Occipital lobe (tissue), 2 donors: ENCODE data around the gene EPS15. TPM values are rescaled to one million over a fixed set of nuclear protein-coding genes. Genes with fewer than 3 reads are reported as not detected.
"Not testable (repeated sequence)": the region's sequence is repeated elsewhere in the genome, so short reads cannot be mapped to it uniquely, and the experiment has no call there.

Source experiments
- DNase-seq: peaks from one replicate; lab custom pipeline; 2025; lab: John Stamatoyannopoulos, UW
- total RNA-seq: library from RNA; depleted of rRNA; stranded (reverse); fragments of >200 nt; gene quantifications from one replicate; pipeline ENCODE4 v1.2.3, GENCODE V29; 2014

EPS15 gene
- total RNA-seq, 1 donor from 2014 or later, result 189 TPM

DNA sequence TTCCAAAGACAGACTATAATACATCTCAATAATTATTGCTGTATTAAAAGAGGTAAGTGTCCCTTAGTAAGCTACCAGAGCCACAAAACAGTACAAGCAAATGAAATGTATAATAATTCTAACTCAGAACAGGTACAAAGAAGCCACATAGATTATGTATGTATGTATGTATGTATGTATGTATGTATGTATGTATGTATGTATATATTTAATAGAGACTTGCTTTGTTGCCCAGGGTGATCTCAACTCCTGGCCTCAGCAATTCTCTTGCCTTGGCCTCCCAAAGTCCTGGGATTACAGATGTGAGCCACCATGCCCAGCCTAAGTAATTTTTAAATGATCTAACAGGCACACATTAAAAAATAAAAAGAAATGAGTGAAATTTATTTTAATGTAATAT lies 86.9 kb downstream of the EPS15 start:
- no peak for DNase-seq

DNA sequence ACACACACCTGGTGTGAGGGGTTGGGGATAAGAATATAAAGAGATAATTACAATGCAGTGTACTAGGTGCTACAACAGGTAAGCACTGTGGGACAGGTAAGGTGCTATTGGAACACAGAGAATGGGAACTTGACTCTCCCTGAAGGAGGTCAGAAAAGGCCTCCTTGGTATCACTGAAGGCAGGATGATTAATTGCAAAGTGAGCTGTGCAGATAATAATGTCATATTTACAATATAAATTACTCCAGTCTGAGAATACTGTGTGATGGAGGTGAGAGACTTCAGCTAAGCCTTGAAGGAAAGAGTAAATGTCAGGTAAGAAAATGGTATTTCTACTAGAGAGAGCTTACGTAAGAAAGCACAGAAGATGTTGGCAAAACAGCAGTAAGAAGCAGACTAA lies 91.6 kb downstream of the EPS15 start:
- DNase-seq, result no peak

DNA sequence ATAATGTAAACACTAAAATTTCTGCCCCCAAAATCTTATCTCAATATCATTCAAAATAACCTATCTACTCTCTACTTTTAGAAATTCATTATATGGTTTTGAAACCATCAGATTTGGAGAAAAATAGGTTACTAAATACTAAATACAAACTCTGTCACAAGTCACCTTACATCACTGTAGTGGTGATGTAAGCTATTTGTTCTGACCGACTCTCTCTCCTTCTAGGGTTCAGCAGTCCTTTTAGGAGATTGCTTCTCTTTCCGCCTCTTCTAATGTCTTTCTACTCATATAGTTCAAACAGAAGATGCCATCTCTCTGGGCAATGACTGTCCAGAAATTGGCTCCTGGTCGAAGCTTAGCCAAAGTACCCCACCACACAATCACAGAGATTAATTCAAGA lies 93.1 kb downstream of the EPS15 start:
- no peak for DNase-seq

DNA sequence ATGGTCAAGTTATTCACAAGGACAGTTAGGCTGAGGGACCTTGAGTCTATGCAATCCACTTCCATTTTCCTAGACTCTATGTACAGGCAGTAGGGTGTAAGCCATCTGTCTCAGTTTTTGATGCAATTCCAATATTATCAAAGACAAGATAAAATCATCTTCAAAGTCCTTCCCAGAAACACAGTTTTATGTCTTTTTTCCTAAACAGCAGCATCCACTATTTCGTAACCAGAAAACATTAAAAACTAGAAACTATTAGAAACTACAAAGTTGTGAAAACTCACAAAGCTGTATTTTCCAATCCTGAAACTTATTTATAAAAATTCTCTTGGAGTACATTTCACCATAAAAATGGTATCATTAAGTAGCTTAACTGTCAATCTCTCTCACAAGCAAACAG lies 93.8 kb downstream of the EPS15 start:
- DNase-seq, result no peak

DNA sequence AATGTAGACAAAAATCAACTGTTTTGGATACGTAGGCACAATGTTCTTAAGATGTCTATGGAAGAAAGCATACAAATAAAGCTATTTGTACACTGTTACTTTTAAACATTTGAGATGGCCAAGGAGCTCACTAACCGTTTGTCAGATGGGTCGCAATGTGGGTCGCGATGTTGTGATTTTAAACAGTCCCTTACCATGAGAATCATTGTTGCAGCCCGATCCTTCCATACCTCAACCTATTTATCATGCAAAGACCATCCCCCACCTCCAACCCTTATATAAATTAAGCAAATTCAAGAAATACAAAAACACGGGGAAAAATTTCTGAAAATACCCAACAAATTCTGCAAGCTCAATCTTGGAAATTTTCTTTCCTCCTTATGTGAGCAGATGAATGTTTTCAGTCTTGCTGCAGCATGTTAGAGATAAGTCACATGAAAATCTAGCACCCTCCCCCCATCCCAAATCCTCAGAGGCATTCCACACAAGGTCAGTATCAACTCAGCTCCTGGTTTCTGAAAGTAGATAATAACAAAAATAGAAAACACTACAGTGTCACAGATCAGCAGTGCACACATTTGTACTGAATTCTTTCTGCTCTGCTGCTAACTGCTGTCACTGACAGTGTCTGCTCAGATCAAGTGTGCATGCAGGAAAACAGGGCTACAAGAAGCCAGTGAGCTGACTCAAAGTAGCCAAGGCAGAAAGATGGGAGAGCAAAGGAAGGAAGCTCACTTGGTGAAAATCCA lies 95.8 kb downstream of the EPS15 start:
- DNase-seq, result no peak

GRCh38 chr1:51422367-51423072 lies 96.5 kb downstream of the EPS15 start:
- no peak for DNase-seq

- DNase-seq, result no peak
Measured at GRCh38 chr1:51421964-51422363, 97.1 kb downstream of the EPS15 start.

GRCh38 chr1:51420867-51421627 lies 98.0 kb downstream of the EPS15 start:
- DNase-seq, result no peak

DNA sequence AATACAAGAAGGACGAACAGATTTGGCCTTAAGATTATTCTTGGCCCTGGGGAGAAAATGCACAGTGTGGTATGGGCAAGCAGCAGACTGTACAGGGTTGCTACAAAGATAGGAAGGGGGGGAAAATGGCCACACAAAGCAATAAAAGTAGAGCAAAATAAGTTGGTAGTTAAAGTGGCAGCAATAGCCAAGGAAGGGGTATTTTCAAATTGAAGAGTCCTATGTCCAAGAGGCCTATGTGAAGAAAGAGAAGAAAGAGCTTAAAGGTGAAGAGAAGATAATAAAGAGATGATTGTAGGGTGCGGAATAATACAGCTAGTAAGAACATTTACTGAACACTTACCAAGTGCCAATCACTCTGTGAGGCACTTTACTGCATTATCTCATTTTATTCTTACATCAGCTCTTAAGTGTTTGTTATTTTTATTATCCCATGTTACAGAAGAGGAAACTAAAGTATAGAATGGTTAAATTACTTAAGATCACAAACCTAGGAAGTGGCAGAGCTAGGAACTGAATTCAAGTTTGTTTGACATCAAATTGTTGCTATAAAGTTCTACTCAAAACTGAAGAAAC lies 100.6 kb downstream of the EPS15 start:
- DNase-seq, result no peak

DNA sequence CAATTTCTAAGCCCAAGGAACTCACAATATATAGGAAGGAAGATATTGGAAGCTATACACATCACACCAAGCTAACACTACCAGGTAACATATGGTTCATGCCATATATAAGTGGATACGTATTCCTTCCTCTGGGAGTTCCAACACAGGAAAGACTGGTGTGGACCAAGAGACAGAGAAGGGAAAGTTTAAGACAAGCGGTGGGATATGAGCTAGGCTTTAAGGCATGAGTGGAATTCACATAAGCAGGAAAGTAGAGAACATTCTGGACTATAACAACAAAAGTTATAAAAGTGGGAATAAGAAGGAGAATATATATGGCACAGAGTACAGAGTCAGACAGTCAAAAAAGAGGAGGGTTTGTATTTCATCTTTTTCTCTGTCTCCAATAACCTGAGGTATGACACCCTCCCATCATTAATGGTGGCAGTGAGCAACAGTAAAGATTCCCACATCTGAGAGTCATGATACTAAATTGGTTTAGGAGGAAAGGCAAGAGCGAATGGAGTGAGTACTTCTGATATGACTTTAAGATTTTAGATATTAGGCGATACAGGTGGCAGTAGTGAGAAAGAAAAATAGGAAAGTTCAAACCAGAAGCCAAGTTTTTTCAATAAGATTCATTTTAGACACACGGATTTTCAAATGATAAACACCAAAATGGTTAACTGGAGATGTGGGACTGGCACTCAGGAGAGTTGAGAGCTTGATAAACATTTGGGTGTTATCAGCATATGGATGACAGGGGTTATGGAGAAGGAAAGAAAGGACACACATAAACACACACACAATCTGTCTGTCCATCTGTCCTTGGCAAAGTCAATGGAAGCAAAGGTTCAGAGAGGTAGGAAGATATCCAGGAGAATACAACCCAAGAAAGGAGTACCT lies 101.3 kb downstream of the EPS15 start:
- DNase-seq, result no peak

DNA sequence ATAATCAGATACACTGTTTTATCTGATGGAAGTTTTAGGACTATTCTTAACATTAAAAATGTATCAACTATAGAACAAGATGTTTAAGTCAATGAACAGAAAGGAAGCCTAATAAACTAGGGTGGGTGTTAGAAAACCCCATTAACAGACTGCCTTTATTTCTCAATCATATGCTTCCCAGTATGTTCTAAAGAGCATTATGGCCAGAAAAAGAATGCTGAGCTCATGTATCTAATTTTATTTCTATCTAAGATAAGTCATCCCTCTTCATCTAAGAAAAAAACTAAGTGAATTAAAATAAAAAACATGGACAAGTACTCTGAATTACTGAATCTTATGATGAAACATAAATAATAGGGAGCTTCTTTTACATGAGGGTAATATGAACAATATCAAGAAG lies 102.2 kb downstream of the EPS15 start:
- no peak for DNase-seq

- DNase-seq, result no peak
Measured at GRCh38 chr1:51415963-51416362, 103.1 kb downstream of the EPS15 start.

GRCh38 chr1:51414811-51415210 lies 104.3 kb downstream of the EPS15 start:
- DNase-seq, result no peak

- not testable (repeated sequence) for DNase-seq
Measured at GRCh38 chr1:51411820-51412219, 107.2 kb downstream of the EPS15 start.

GRCh38 chr1:51410568-51411460 lies 108.3 kb downstream of the EPS15 start:
- DNase-seq, result no peak

DNA sequence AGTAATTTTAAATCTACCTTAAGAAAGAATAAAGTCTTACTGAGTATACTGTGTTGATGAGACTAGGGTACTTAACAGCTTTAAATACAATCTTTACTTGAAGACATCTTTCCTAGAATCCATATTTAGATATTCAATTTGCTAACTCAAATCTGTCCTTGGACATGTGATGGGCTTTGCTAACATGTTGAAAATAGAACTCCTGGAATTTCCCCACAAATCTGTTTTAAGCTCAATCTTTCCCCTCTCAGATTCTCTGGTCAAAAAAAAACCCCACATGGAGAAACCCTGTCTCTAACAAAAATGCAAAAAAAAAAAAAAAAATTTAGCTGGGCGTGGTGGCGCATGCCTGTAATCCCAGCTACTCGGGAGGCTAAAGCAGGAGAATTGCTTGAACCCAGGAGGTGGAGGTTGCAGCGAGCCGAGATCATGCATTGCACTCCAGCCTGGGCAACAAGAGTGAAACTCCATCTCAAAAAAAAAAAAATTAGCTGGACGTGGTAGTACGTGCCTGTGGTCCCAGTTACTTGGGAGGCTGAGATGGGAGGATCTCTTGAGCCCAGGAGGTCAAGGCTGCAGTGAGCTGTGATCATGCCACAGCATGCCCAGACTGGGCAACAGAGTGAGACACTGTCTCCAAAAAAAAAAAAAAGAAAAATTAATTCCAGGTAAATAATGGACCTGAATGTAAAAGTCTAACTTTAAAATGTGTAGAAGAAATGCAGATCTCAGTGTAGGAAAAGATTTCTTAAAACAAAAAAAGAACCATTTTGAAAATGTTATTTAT lies 109.1 kb downstream of the EPS15 start:
- not testable (repeated sequence) for DNase-seq

DNA sequence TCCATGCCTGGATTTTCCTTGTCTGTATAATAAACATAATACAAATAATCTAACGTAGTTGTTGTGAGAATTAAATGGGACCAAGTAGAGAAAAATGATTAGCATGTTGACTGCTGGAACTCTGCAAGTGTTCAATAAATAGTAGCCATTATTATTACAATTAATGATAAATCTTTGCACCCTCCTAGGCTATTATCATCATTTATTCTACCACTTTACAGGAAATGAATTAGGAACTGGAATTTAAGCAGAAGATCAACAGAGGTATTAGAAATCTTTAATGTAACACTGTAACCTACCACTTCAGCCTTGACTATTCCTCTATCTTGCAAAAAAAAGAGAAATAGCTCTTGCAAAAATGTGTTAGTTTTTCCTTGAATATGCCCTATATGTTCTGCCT lies 126.8 kb downstream of the EPS15 start:
- no peak for DNase-seq

DNA sequence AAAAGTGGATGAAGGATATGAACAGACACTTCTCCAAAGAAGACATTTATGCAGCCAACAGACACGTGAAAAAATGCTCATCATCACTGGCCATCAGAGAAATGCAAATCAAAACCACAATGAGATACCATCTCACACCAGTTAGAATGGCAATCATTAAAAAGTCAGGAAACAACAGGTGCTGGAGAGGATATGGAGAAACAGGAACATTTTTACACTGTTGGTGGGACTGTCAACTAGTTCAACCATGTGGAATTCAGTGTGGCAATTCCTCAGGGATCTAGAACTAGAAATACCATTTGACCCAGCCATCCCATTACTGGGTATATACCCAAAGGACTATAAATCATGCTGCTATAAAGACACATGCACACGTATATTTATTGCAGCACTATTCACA lies 128.4 kb downstream of the EPS15 start:
- not testable (repeated sequence) for DNase-seq

- DNase-seq, result not testable (repeated sequence)
Measured at GRCh38 chr1:51387288-51387687, 131.8 kb downstream of the EPS15 start.
